Endothelial cell of umbilical vein (primary cell): Measurements from ENCODE around the gene TSPAN14. TPM values are rescaled to one million over a fixed set of nuclear protein-coding genes. Genes with fewer than 3 reads are reported as not detected.

ENCODE experiments used
- BruUV-seq: library from RNA; stranded (reverse); fragments of 400-500 nt; replicated peaks from 2 replicates; lab custom pipeline; 2021; lab: Mats Ljungman, UMichigan
- CTCF ChIA-PET: fragments of 300-600, 350-600 bp; sonication (Branson Sonifier 250); formaldehyde crosslinking; loops from one replicate; lab custom pipeline; 2021; ENCODE audit warnings: antibody characterized with exemption, inconsistent platforms; lab: Charles Lee
- POLR2A ChIA-PET: fragments of 300-600, 350-600 bp; sonication (Branson Sonifier 250); formaldehyde crosslinking; loops from one replicate; lab custom pipeline; 2021; ENCODE audit warnings: antibody characterized with exemption, inconsistent platforms; lab: Charles Lee
- DNase-seq: peaks from one replicate; pipeline ENCODE4 v3.0.0-alpha.2; 2011; ENCODE audit warnings: low read depth, low spot score
- FAIRE-seq: peaks from 2 replicates; lab custom pipeline; 2011; peaks lifted over from hg19 to GRCh38; lab: Jason Lieb, UNC
- H2AFZ ChIP-seq: 2 replicates; pipeline ENCODE4 v1.6.0; 2012; ENCODE audit warnings: low read depth, low read length, control low read depth, inconsistent platforms
- H3K27ac ChIP-seq: 2 replicates; pipeline ENCODE4 v1.5.1; 2011; ENCODE audit warnings: low read depth, mild to moderate bottlenecking, control low read depth, low read length, moderate library complexity; ENCODE audit not compliant: insufficient read depth
- H3K27me3 ChIP-seq, 2 experiments: 2 replicates each; pipeline versions ENCODE4 v1.6.0 to v1.6.1; 2011; ENCODE audit warnings: low read length in 2 of 2, mixed read lengths in 1 of 2; ENCODE audit not compliant: control insufficient read depth in 2 of 2, insufficient read depth in 2 of 2
- H3K36me3 ChIP-seq, 2 experiments: 2 replicates in 1 of 2; 3 replicates in 1 of 2; pipeline ENCODE4 v1.5.1; 2011; ENCODE audit warnings: low read length in 2 of 2, mild to moderate bottlenecking in 1 of 2, moderate library complexity in 1 of 2; ENCODE audit not compliant: control insufficient read depth in 2 of 2, insufficient read depth in 2 of 2; ENCODE audit errors: extremely low read depth in 1 of 2
- H3K4me1 ChIP-seq: 3 replicates; pipeline ENCODE4 v1.5.1; 2011; ENCODE audit warnings: mild to moderate bottlenecking, low read length; ENCODE audit not compliant: control insufficient read depth, insufficient read depth; ENCODE audit errors: extremely low read depth
- H3K4me2 ChIP-seq: 2 replicates; pipeline ENCODE4 v1.6.1; 2011; ENCODE audit warnings: low read length, control low read depth, mixed read lengths; ENCODE audit not compliant: insufficient read depth
- H3K4me3 ChIP-seq, 3 experiments: fragments of 200-600 bp in 1 of 3; sonication (generic), shearing (Covaris generic) in 1 of 3; replicated peaks in 1 of 3; 2 replicates each; pipeline ENCODE4 v1.5.1; 2011 to 2016; ENCODE audit warnings: control low read depth in 3 of 3, low read length in 3 of 3, mild to moderate bottlenecking in 2 of 3, inconsistent platforms in 1 of 3, low read depth in 1 of 3, moderate library complexity in 1 of 3; ENCODE audit not compliant: insufficient read depth in 1 of 3
- H3K79me2 ChIP-seq: 2 replicates; pipeline ENCODE4 v1.6.0; 2012; ENCODE audit warnings: low read length, inconsistent platforms; ENCODE audit not compliant: control insufficient read depth, insufficient read depth
- H3K9ac ChIP-seq: replicated peaks from 2 replicates; pipeline ENCODE3; 2011; ENCODE audit warnings: low read length, control low read depth; ENCODE audit not compliant: insufficient read depth; ENCODE audit errors: extremely low read depth
- H3K9me1 ChIP-seq: replicated peaks from 3 replicates; pipeline ENCODE4 v1.6.0; 2011; ENCODE audit warnings: mild to moderate bottlenecking, low read length; ENCODE audit not compliant: control insufficient read depth, insufficient read depth; ENCODE audit errors: extremely low read depth
- H3K9me3 ChIP-seq: replicated peaks from 2 replicates; pipeline ENCODE4 v1.5.1; 2012; ENCODE audit warnings: low read length, inconsistent platforms; ENCODE audit not compliant: control insufficient read depth, insufficient read depth
- H4K20me1 ChIP-seq: replicated peaks from 2 replicates; pipeline ENCODE3; 2011; ENCODE audit warnings: mild to moderate bottlenecking, low read length; ENCODE audit not compliant: control insufficient read depth, insufficient read depth; ENCODE audit errors: extremely low read depth
- GATA2 ChIP-seq: IDR thresholded peaks from 2 replicates; pipeline ENCODE4 v1.7.0; 2011; ENCODE audit warnings: low read depth, mild to moderate bottlenecking, moderate library complexity, mixed read lengths, low read length; ENCODE audit not compliant: insufficient read length, insufficient read depth
- POLR2A ChIP-seq: IDR thresholded peaks from 2 replicates; pipeline ENCODE4 v1.6.1; 2012; ENCODE audit warnings: low read depth, mild to moderate bottlenecking, control low read depth, low read length
- POLR2AphosphoS5 ChIP-seq: IDR thresholded peaks from 2 replicates; pipeline ENCODE4 v1.6.1; 2012; ENCODE audit warnings: low read depth, mild to moderate bottlenecking, control low read depth, low read length, moderate library complexity; ENCODE audit not compliant: insufficient read depth
- dilution Hi-C: fragments of 300-500 bp; cut with MboI; formaldehyde crosslinking; loops from one replicate; pipeline ENCODE4 v1.15.0; 2019; ENCODE audit warnings: low sequenced_read_pairs; ENCODE audit not compliant: extremely low pct_ligation_motif_present
- intact Hi-C: fragments of 100-400 bp; cut with micrococcal nuclease; formaldehyde crosslinking; loops from one replicate; pipeline ENCODE4 v1.10.0; 2022
- polyA plus RNA-seq, 4 experiments: library from polyadenylated mRNA; depleted of rRNA in 3 of 4; stranded (reverse) in 3 of 4; unstranded in 1 of 4; fragments of >200 nt; gene quantifications; 2 replicates each; pipeline versions ENCODE4 v1.2.1 to v1.2.3, GENCODE V29; 2011 to 2012; ENCODE audit warnings: missing spikeins in 1 of 4
- total RNA-seq: library from RNA; stranded (reverse); gene quantifications from 2 replicates; pipeline ENCODE4 v1.2.3, GENCODE V29; 2021
- TF ChIP-seq, protein P1 (sequence below), 2 donors: IDR thresholded peaks; 1 replicate in 1 of 2; 2 replicates in 1 of 2; pipeline ENCODE4 v1.5.1; 2011; ENCODE audit warnings: low read length in 2 of 2, mild to moderate bottlenecking in 2 of 2, moderate library complexity in 2 of 2, control low read depth in 1 of 2, inconsistent platforms in 1 of 2, low read depth in 1 of 2; ENCODE audit not compliant: insufficient read depth in 1 of 2; ENCODE audit errors: extremely low read depth in 1 of 2

The TSPAN14 gene
- total and polyA plus RNA-seq, 2 donors (not counting 3 experiments of a cell fraction or from before 2014, with no cell fraction given), result 210 to 242 TPM

DNA sequence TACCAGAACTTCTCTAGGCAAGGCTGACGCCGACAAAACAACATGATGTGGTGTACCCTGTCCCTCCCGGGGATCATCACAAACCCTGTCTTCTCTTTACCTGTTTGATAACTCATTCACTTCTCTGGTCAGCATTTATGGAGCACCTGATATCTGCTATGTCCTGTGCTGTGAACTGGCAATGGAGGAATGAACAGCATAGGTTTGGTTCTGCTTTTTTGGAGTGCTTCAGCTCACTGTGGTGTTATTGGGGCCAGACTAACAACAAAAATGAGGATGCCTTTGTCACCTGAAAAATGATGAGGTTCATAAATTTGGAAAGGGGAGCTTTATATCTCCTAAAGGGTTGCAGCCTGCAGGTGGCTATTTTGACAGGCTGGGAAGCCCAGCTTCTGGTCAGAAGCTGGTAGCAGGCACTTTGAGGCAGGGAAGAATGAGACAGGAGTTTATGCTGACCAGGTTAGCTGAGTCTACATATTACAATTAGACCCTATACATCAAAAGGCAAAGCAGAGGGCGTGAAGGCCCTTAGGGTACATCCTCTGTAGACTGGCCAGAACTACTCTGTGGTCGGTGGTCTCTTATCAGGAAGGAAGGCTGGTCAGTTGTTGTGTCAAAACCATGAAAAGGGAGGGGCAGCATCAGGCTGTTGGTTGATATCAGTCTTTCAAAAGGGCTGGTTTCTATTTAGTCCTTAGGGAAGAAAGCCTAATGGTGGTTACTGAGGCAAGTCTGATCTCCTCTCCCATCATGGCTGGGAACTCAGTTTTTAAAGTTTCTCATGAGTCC is 125.9 kb downstream of the TSPAN14 start:
- H3K9me3 ChIP-seq, result no peaks in the 10 kb centered on the region
- ChIA-PET CTCF (interaction anchor here (1.8 kb wide), 1 partner anchor 17 kb away, joined by 8 read pairs; no protein-coding TSS in a partner anchor), POLR2A (no interaction called here)
- no peaks in the 10 kb centered on the region for H3K9me1 ChIP-seq
- no TSS peak for BruUV-seq
- H3K4me1 ChIP-seq, result no peaks in the 10 kb centered on the region
- dilution Hi-C loops, result no loop called here
- no peak for DNase-seq
- H3K9ac ChIP-seq, result no peak overlapping the region
- TF ChIP-seq, protein P1, sequence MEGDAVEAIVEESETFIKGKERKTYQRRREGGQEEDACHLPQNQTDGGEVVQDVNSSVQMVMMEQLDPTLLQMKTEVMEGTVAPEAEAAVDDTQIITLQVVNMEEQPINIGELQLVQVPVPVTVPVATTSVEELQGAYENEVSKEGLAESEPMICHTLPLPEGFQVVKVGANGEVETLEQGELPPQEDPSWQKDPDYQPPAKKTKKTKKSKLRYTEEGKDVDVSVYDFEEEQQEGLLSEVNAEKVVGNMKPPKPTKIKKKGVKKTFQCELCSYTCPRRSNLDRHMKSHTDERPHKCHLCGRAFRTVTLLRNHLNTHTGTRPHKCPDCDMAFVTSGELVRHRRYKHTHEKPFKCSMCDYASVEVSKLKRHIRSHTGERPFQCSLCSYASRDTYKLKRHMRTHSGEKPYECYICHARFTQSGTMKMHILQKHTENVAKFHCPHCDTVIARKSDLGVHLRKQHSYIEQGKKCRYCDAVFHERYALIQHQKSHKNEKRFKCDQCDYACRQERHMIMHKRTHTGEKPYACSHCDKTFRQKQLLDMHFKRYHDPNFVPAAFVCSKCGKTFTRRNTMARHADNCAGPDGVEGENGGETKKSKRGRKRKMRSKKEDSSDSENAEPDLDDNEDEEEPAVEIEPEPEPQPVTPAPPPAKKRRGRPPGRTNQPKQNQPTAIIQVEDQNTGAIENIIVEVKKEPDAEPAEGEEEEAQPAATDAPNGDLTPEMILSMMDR (IDR thresholded peaks at IDR 0.05; ENCODE audit: extremely low read depth in 1 of 2, insufficient read depth in 1 of 2, low read depth in 1 of 2, low read length in 2 of 2), result no peak
- TF ChIP-seq POLR2A (no peak), GATA2 (no peak), POLR2AphosphoS5 (no peak)
- H3K4me2 ChIP-seq, result no peak overlapping the region
- H3K27ac ChIP-seq, result no peak overlapping the region
- H3K79me2 ChIP-seq, result no peaks in the 10 kb centered on the region
- intact Hi-C loops, result no loop called here
- H4K20me1 ChIP-seq, result no peaks in the 10 kb centered on the region
- peaks cover 8 to 11% of the 10 kb centered on the region in 2 experiments for H3K27me3 ChIP-seq
- H3K36me3 ChIP-seq, result no peaks in the 10 kb centered on the region
- FAIRE-seq, result no peak
- H3K4me3 ChIP-seq, result no peak overlapping the region
- H2AFZ ChIP-seq, result no peak overlapping the region
